IPS DF 19.7 (cell line): ENCODE measurements around the gene SLC25A48.
"Not testable (repeated sequence)": the region's sequence is repeated elsewhere in the genome, so short reads cannot be mapped to it uniquely, and the experiment has no call there.

Source experiments
- DNase-seq: peaks from one replicate; pipeline ENCODE4 v3.0.0-alpha.2; 2013; ENCODE audit warnings: low read depth, low spot score

SLC25A48 gene

GRCh38 chr5:135829681-135830383, 4.6 kb upstream of the SLC25A48 start:
- no peak for DNase-seq

DNA sequence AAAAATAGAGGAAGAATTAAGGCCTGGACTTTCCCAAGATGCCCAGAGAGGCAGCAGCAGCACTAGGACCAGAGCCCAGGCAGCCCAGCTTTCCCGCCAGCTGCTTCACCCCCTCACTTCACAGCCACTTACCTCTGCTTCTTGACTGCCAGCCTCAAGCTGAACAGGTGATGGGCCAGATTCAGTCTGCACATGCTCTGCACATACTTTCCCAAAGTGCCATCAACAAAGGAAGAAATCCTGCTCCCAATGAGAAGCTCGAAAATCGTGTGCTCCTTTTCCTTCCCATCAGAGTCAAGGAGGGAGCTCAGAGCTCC, 4.1 kb upstream of the SLC25A48 start:
- DNase-seq = no peak

- DNase-seq = no peak
These were observed 3.6 kb upstream of the SLC25A48 start for GRCh38 chr5:135830876-135831275.

- DNase-seq = no peak
These were observed 3.0 kb upstream of the SLC25A48 start for GRCh38 chr5:135831439-135831838.

DNA sequence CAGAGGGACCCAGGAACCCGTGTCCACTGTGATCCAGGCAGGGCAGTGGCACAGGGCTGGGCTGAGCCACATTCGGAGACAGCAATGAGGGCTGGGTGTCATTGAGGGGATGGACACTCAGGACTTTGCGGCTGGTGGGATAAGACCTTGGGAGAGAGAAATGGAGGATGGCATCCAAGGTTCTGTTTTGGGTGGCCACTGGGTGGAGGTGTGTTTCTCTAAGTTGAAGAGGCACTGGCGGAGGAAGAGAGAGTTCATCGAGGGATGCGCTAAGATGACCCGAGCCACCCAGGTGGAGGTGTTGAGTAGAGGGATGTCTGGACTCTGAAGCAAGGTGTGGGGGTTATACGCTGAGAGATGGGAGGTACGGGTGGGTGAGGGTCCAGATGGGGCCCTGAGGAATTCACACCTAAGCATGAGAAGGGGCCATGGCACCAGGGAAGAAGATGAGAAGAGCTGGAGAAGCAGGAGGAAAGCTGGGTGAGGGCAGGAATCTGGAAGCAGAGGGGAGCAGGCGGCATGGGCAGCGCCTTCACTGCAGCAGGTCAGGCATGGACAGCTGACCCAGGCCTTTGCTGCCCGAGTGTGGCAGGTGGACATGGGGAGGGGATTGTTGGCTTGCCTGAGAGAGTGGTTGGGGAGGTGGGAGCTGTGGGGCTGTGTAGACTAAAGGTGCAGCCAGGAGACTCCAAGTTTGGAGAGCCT, 2.5 kb upstream of the SLC25A48 start:
- DNase-seq = no peak

DNA sequence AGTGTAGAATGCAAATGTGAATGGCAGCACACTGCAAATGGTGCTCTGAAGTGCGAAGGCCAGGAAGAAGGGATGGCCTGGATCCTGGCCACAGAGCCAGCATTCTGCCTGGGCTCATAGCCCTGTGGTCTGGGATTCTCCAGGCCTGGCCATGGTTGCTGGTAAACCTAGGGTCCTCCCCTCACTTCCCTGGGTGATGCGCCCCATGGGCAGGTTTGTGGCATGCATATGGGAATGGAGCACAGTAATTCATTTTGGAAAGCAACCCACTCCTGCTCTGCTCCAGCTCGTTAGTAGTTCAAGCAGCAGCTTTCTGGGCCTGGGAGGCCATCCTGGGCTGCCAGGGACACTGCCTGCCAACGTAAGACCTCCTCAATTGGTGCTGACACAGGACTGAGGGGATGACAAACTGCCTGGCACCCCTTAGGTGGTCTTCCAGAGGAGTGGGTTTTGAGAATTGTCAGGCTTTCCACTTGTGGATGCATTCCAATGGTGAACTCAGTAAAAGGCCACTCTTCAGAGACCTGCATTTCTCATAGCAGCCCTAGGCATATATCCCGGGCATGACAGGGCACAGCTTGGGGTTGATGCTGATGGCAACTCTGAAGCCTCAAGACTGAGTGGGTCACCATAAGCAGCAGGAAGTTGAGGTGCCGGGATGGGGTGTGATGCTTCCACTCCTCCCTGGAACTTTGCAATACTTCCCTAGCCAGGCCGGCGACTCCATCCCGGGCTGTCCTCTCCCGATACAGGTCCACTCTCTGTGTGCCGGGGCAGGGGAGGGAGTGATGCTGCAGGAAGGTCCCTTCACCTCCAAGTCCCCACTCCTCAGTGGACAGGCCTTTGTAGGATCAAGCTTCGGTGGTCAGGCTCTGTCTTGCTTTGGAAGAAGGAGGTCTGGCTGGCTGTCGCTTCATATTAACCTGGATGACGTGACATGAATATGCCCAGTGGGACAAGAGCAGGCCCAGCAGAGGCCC, 1.2 kb upstream of the SLC25A48 start:
- no peak for DNase-seq

GRCh38 chr5:135833961-135834638, 363 bp upstream of the SLC25A48 start:
- no peak for DNase-seq

DNA sequence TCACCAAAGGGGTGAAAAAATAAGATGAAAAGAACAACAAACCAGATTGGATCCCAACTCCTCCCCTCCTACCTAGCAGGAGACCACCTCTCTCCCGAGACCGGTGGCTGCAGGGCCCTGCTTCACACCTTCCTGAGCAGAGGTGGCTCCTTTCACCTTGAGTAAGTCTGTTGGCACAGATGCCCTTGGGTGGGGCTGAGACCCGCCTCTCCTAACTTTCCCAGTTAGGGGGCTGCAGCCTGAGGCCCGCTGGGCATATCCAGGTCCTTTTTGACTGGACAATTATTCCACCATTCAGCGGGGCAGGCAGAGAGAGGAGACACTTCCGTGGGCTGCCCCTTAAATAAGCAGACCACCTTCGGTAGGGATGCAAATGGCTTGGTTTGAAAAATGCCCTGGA, 1.3 kb downstream of the SLC25A48 start:
- DNase-seq = no peak

DNA sequence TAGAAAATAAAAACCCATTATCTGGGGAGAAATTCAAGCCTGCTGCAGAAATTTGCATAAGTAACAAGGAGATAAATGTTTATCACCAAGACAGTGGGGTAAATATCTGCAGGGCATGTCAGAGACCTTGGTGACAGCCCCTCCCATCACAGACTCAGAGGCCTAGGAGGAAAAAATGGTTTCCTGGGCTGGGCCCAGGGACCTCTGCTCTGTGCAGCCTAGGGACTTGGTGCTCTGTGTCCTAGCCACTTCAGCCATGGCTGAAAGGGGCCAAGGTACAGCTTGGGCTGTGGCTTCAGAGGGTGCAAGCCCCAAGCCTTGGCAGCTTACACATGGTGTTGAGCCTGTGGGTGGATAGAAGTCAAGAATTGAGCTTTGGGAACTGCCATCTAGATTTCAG, 3.9 kb downstream of the SLC25A48 start:
- not testable (repeated sequence) for DNase-seq

GRCh38 chr5:135839566-135839965, 5.1 kb downstream of the SLC25A48 start:
- no peak for DNase-seq

GRCh38 chr5:135840959-135841358, 6.5 kb downstream of the SLC25A48 start:
- no peak for DNase-seq

GRCh38 chr5:135842737-135843136, 8.3 kb downstream of the SLC25A48 start:
- no peak for DNase-seq

DNA sequence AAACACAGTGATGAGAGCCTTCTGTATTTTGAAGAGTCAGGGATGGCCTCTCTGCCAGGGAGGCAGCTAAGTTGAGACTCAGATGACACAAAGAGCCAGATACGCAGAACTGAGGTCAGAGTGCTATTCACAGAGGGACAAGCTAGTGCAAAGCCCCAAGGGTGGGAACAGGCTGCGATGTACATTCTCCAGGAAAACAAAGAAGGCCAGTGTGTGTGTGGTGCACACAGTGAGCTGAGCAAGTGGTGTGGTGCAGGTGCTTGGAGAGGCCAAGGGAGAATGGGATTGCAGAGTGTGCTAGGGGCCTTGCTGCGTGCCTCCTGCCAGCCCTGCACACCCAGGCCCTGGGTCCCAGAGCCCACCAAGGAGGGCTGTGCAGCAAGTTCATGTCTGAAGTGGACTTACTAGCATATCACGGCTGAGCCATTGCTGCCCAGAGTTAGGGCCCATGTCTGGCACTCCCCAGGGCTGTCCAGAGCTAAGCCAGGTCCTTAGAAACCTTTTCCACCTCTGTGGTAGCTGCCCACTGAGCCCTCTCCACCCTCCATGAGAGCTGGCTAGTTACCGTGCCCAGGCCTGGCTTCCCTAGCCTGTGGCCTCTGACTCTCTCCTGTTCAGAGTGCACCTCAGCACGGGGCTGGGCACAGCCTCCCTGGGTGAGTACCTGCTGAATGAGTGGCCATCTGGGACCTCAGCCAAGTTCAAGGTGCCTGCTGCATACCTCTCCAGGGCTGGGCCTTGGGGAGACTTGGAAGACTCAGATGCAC, 9.3 kb downstream of the SLC25A48 start:
- no peak for DNase-seq

GRCh38 chr5:135846311-135846710, 11.8 kb downstream of the SLC25A48 start:
- no peak for DNase-seq

- no peak for DNase-seq
These were observed 13.5 kb downstream of the SLC25A48 start for GRCh38 chr5:135847976-135848375.

DNA sequence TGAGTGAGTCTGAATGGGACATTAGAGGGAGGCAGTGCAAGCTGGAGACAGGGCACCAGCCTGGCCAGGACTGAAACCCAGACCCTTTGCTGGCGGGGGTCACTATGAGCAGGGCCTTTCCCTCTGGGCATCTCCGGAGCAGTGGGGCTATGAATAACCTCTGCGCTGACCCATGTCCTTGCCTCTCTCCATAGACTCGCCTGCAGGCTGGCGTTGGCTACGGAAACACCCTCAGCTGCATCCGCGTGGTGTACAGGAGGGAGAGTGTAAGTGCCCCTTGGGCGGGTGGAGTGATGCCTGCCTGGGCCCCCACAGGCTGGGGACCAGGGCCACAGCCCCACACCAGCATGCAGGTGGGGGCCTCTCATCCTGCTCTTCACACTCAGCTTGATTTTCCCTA, 15.8 kb downstream of the SLC25A48 start:
- no peak for DNase-seq

DNA sequence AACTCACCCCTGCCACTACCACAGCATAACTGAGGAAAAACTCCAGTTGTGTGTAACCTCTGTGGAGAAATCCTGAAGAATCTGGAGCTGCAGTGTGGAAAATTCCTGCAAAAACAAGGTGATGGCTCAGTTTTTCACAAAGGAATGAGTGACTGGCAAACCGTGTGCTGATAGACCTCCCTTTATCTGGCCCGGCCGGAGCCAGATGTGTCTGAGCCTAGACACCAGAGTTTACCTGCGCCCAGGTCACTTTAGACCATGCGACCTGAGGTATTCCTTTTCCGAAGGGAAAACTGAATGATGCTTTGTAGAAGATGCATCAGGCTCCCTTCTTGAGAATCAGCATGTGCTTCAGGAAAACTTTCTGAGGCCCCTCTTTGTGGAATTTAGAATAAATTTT, 16.2 kb downstream of the SLC25A48 start:
- DNase-seq = no peak

DNA sequence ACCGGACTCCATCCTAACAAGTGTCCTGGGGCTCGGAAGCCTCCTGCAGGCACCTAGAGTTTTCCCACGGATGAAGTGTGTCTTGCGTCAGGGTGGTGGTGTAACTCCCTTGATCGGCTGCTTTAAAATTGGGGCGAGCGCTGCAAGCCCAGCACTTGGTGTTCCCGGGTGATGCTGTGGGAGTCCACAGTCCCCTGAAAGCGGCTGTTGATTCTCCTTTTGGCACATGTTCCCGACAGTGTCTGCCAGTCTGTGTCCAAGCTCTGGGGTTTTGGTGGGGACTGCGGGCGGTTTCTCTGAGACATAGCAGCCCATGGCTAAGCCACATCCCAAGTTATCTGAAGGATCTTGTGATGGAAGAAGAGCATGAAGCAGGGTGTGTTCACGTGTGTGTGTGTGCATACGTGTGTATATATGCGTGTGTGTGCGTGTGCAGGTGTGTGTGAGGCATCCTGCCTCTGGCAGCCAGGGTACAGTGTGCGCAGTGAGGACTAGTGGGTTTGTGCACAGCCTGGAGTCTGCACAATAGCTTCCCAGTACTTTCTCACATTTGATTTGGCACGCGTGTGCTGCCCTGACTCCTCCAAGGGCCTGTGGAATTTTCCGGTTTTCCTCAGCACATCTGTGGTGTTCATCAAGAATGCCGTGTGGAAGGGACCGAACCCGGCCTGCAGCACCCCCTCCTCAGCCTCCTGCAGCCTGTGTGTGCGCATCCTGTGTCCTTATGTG, 16.9 kb downstream of the SLC25A48 start:
- no peak for DNase-seq

- DNase-seq = no peak
These were observed 17.7 kb downstream of the SLC25A48 start for GRCh38 chr5:135851915-135852845.
